Measurements from ENCODE around the gene MAPRE3.

MAPRE3 gene

GRCh38 chr2:26975656-26976055 lies 5.2 kb downstream of the MAPRE3 start:
- peaks cover 8% of the 10 kb centered on the region for H3K27me3 ChIP-seq (ENCODE audit: control insufficient read depth, insufficient read depth, low read length)
- no peaks in the 10 kb centered on the region for H3K9me3 ChIP-seq (ENCODE audit: control insufficient read depth, insufficient read depth, low read length)
- H3K4me1 ChIP-seq (ENCODE audit: control insufficient read depth, insufficient read depth, low read length): peaks cover 7% of the 10 kb centered on the region
- H3K36me3 ChIP-seq (ENCODE audit: control insufficient read depth, insufficient read depth, low read length): no peaks in the 10 kb centered on the region
- no peak overlapping the region for H3K9ac ChIP-seq (ENCODE audit: low read depth, low read length)
- no peak overlapping the region for H3K4me3 ChIP-seq (ENCODE audit: low read depth, low read length)

GRCh38 chr2:26976237-26976636 lies 5.8 kb downstream of the MAPRE3 start:
- H3K9ac ChIP-seq (ENCODE audit: low read depth, low read length): no peak overlapping the region
- no peaks in the 10 kb centered on the region for H3K36me3 ChIP-seq (ENCODE audit: control insufficient read depth, insufficient read depth, low read length)
- H3K27me3 ChIP-seq (ENCODE audit: control insufficient read depth, insufficient read depth, low read length): peaks cover 8% of the 10 kb centered on the region
- H3K9me3 ChIP-seq (ENCODE audit: control insufficient read depth, insufficient read depth, low read length): no peaks in the 10 kb centered on the region
- H3K4me1 ChIP-seq (ENCODE audit: control insufficient read depth, insufficient read depth, low read length): peaks cover 7% of the 10 kb centered on the region
- H3K4me3 ChIP-seq (ENCODE audit: low read depth, low read length): no peak overlapping the region

- Histone ChIP-seq H3K9me3 (ENCODE audit: control insufficient read depth, insufficient read depth, low read length) (no peaks in the 10 kb centered on the region), H3K9ac (ENCODE audit: low read depth, low read length) (no peak overlapping the region), H3K4me1 (ENCODE audit: control insufficient read depth, insufficient read depth, low read length) (peaks cover 7% of the 10 kb centered on the region), H3K4me3 (ENCODE audit: low read depth, low read length) (no peak overlapping the region), H3K27me3 (ENCODE audit: control insufficient read depth, insufficient read depth, low read length) (no peaks in the 10 kb centered on the region), H3K36me3 (ENCODE audit: control insufficient read depth, insufficient read depth, low read length) (no peaks in the 10 kb centered on the region)
Observed at GRCh38 chr2:26977012-26977411, 6.6 kb downstream of the MAPRE3 start.

GRCh38 chr2:26978061-26978596 lies 7.7 kb downstream of the MAPRE3 start:
- Histone ChIP-seq H3K36me3 (ENCODE audit: control insufficient read depth, insufficient read depth, low read length) (no peaks in the 10 kb centered on the region), H3K9me3 (ENCODE audit: control insufficient read depth, insufficient read depth, low read length) (no peaks in the 10 kb centered on the region), H3K4me1 (ENCODE audit: control insufficient read depth, insufficient read depth, low read length) (peaks cover 7% of the 10 kb centered on the region), H3K9ac (ENCODE audit: low read depth, low read length) (no peak overlapping the region), H3K27me3 (ENCODE audit: control insufficient read depth, insufficient read depth, low read length) (no peaks in the 10 kb centered on the region), H3K4me3 (ENCODE audit: low read depth, low read length) (no peak overlapping the region)

- Histone ChIP-seq H3K9me3 (ENCODE audit: control insufficient read depth, insufficient read depth, low read length) (no peaks in the 10 kb centered on the region), H3K36me3 (ENCODE audit: control insufficient read depth, insufficient read depth, low read length) (no peaks in the 10 kb centered on the region), H3K9ac (ENCODE audit: low read depth, low read length) (no peak overlapping the region), H3K27me3 (ENCODE audit: control insufficient read depth, insufficient read depth, low read length) (no peaks in the 10 kb centered on the region), H3K4me1 (ENCODE audit: control insufficient read depth, insufficient read depth, low read length) (peaks cover 7% of the 10 kb centered on the region), H3K4me3 (ENCODE audit: low read depth, low read length) (no peak overlapping the region)
Observed at GRCh38 chr2:26979741-26980140, 9.3 kb downstream of the MAPRE3 start.

GRCh38 chr2:26980971-26981370 lies 10.5 kb downstream of the MAPRE3 start:
- Histone ChIP-seq H3K9ac (ENCODE audit: low read depth, low read length) (no peak overlapping the region), H3K4me3 (ENCODE audit: low read depth, low read length) (no peak overlapping the region)

GRCh38 chr2:26982102-26982742 lies 11.8 kb downstream of the MAPRE3 start:
- Histone ChIP-seq H3K9me3 (ENCODE audit: control insufficient read depth, insufficient read depth, low read length) (no peaks in the 10 kb centered on the region), H3K9ac (ENCODE audit: low read depth, low read length) (no peak overlapping the region), H3K27me3 (ENCODE audit: control insufficient read depth, insufficient read depth, low read length) (no peaks in the 10 kb centered on the region), H3K4me1 (ENCODE audit: control insufficient read depth, insufficient read depth, low read length) (no peaks in the 10 kb centered on the region), H3K36me3 (ENCODE audit: control insufficient read depth, insufficient read depth, low read length) (no peaks in the 10 kb centered on the region), H3K4me3 (ENCODE audit: low read depth, low read length) (no peak overlapping the region)

More at GRCh38 chr2:26980971-26981370, 10.5 kb downstream of the MAPRE3 start:
- H3K27me3 ChIP-seq (ENCODE audit: control insufficient read depth, insufficient read depth, low read length): no peaks in the 10 kb centered on the region
- H3K4me1 ChIP-seq (ENCODE audit: control insufficient read depth, insufficient read depth, low read length): no peaks in the 10 kb centered on the region
- H3K36me3 ChIP-seq (ENCODE audit: control insufficient read depth, insufficient read depth, low read length): no peaks in the 10 kb centered on the region
- no peaks in the 10 kb centered on the region for H3K9me3 ChIP-seq (ENCODE audit: control insufficient read depth, insufficient read depth, low read length)

- Histone ChIP-seq H3K36me3 (ENCODE audit: control insufficient read depth, insufficient read depth, low read length) (no peaks in the 10 kb centered on the region), H3K9me3 (ENCODE audit: control insufficient read depth, insufficient read depth, low read length) (no peaks in the 10 kb centered on the region), H3K4me1 (ENCODE audit: control insufficient read depth, insufficient read depth, low read length) (no peaks in the 10 kb centered on the region), H3K4me3 (ENCODE audit: low read depth, low read length) (no peak overlapping the region), H3K9ac (ENCODE audit: low read depth, low read length) (no peak overlapping the region), H3K27me3 (ENCODE audit: control insufficient read depth, insufficient read depth, low read length) (no peaks in the 10 kb centered on the region)
Observed at GRCh38 chr2:26983746-26984145, 13.3 kb downstream of the MAPRE3 start.

GRCh38 chr2:26985807-26986206 lies 15.4 kb downstream of the MAPRE3 start:
- Histone ChIP-seq H3K27me3 (ENCODE audit: control insufficient read depth, insufficient read depth, low read length) (no peaks in the 10 kb centered on the region), H3K4me3 (ENCODE audit: low read depth, low read length) (no peak overlapping the region), H3K9ac (ENCODE audit: low read depth, low read length) (no peak overlapping the region), H3K9me3 (ENCODE audit: control insufficient read depth, insufficient read depth, low read length) (no peaks in the 10 kb centered on the region), H3K4me1 (ENCODE audit: control insufficient read depth, insufficient read depth, low read length) (no peaks in the 10 kb centered on the region), H3K36me3 (ENCODE audit: control insufficient read depth, insufficient read depth, low read length) (no peaks in the 10 kb centered on the region)

- no peak overlapping the region for H3K9ac ChIP-seq (ENCODE audit: low read depth, low read length)
- H3K36me3 ChIP-seq (ENCODE audit: control insufficient read depth, insufficient read depth, low read length): no peaks in the 10 kb centered on the region
- no peaks in the 10 kb centered on the region for H3K4me1 ChIP-seq (ENCODE audit: control insufficient read depth, insufficient read depth, low read length)
- H3K27me3 ChIP-seq (ENCODE audit: control insufficient read depth, insufficient read depth, low read length): no peaks in the 10 kb centered on the region
- H3K9me3 ChIP-seq (ENCODE audit: control insufficient read depth, insufficient read depth, low read length): no peaks in the 10 kb centered on the region
- no peak overlapping the region for H3K4me3 ChIP-seq (ENCODE audit: low read depth, low read length)
Observed at GRCh38 chr2:26986576-26986975, 16.1 kb downstream of the MAPRE3 start.

GRCh38 chr2:26988058-26988860 lies 17.8 kb downstream of the MAPRE3 start:
- no peak overlapping the region for H3K9ac ChIP-seq (ENCODE audit: low read depth, low read length)
- H3K36me3 ChIP-seq (ENCODE audit: control insufficient read depth, insufficient read depth, low read length): no peaks in the 10 kb centered on the region
- H3K4me3 ChIP-seq (ENCODE audit: low read depth, low read length): no peak overlapping the region
- H3K4me1 ChIP-seq (ENCODE audit: control insufficient read depth, insufficient read depth, low read length): no peaks in the 10 kb centered on the region
- H3K27me3 ChIP-seq (ENCODE audit: control insufficient read depth, insufficient read depth, low read length): no peaks in the 10 kb centered on the region
- H3K9me3 ChIP-seq (ENCODE audit: control insufficient read depth, insufficient read depth, low read length): no peaks in the 10 kb centered on the region

GRCh38 chr2:26989156-26989555 lies 18.7 kb downstream of the MAPRE3 start:
- Histone ChIP-seq H3K9me3 (ENCODE audit: control insufficient read depth, insufficient read depth, low read length) (no peaks in the 10 kb centered on the region), H3K27me3 (ENCODE audit: control insufficient read depth, insufficient read depth, low read length) (no peaks in the 10 kb centered on the region), H3K4me1 (ENCODE audit: control insufficient read depth, insufficient read depth, low read length) (no peaks in the 10 kb centered on the region), H3K36me3 (ENCODE audit: control insufficient read depth, insufficient read depth, low read length) (no peaks in the 10 kb centered on the region), H3K4me3 (ENCODE audit: low read depth, low read length) (no peak overlapping the region), H3K9ac (ENCODE audit: low read depth, low read length) (no peak overlapping the region)
